ENCODE data around the gene FAM135A.

The FAM135A gene

DNA sequence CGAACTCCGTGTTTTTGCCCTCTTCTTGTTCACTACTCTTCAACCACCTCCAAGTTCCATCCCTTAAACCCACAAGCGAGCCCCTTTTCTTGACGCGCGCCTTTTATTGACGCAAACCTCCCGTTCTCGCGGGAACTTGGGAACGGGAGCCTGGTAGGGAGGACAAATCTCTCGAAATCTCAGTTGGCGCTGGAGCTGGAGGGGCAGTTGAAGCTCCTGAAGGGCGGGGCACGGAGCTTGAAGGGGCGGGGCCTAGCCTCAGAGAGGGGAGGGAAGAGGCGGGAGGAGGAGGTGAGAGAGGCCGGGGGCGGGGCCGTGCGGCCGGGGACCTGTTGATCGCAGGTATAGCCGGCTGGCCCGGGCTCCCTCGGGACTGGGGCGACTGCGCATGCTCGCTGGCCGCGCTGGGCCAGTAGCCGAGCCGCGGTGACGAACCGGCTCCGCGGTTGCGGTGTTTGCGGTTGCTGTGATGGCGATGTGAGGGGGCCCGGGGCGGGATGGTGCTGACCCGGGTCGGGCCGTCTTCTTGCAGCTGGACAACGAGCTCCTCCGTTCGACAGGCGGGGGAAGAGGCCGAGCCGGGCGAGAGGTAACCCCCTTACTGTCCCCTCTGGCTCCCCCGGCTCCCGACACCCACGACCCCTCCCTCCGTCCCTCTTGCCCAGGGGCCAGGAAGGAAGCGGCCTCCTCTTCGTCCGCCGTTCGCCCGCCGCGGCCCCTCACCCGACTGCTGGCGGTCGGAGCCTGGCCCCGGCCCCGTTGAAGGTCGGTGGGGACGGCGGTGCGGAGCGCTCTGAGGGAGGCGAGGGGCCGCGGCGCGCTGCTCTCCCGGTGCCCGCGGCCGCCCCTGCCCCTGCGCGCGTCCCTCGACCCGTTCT, at the start of gene FAM135A:
Gene FAM135A, plus strand, starts transcription at position 395 of the 878 bp plus-strand sequence. CDS start 14,835 bp downstream, outside the sequence.
- H3K27ac ChIP-seq (ENCODE audit: extremely low read depth, low read depth, low read length): peak within 1 kb of the TSS; percentile 74; the same call in 1 of the 2 replicates
- H3K9me3 ChIP-seq (ENCODE audit: control insufficient read depth, insufficient read depth, low read depth, low read length): no peaks in the 10 kb centered on the region
- CTCF ChIA-PET: interaction anchor here (0.5 to 6.0 kb wide), 7 partner anchors 18 to 687 kb away, joined by 3 to 43 read pairs (median 3); no protein-coding TSS in a partner anchor
- H3K4me3 ChIP-seq (ENCODE audit: low read depth, low read length): peak within 1 kb of the TSS; percentile 75
- peaks cover 6% of the 10 kb centered on the region; the same call in 1 of the 2 replicates for H3K4me1 ChIP-seq (ENCODE audit: control insufficient read depth, insufficient read depth, low read length)
- peaks cover 5 to 16% of the 10 kb centered on the region in 2 experiments; a peak in 2 of 3 replicates for H3K36me3 ChIP-seq (ENCODE audit: control insufficient read depth in 2 of 2, insufficient read depth in 1 of 2, low read length in 2 of 2)
- POLR2A ChIA-PET: interaction anchor here (0.6 to 3.7 kb wide), 36 partner anchors 8 to 271 kb away, joined by 3 to 37 read pairs (median 5); partner anchors contain the start of genes SDHAF4 and SMAP1
- TF ChIP-seq ZBTB10 (tag by site-specific recombination; IDR thresholded peaks at IDR 0.05) (peak; percentile 38; the same call in 1 of the 2 replicates), PBX3 (CRISPR knock-in tag; IDR thresholded peaks at IDR 0.05) (peak; percentile 89; the same call in 1 of the 2 replicates), ZBTB1 (tag by site-specific recombination; IDR thresholded peaks at IDR 0.05) (peak; percentile 92; the same call in 1 of the 2 replicates), ZNF24 (tag by site-specific recombination; IDR thresholded peaks at IDR 0.05) (peak; percentile 65; the same call in 1 of the 2 replicates), ZNF555 (tag by site-specific recombination; conservative IDR thresholded peaks at IDR 0.05) (no peak), ZNF18 (tag by site-specific recombination; IDR thresholded peaks at IDR 0.05) (no peak), ZNF561 (tag by site-specific recombination; IDR thresholded peaks at IDR 0.05; ENCODE audit: borderline replicate concordance) (peak; percentile 77; the same call in 1 of the 2 replicates), ZSCAN23 (tag by site-specific recombination; IDR thresholded peaks at IDR 0.05) (no peak), OSR2 (tag by site-specific recombination; IDR thresholded peaks at IDR 0.05) (peak; percentile 67; the same call in 1 of the 2 replicates), ZNF518A (tag by site-specific recombination; conservative IDR thresholded peaks at IDR 0.05; ENCODE audit: low read depth) (peak; percentile 63), KLF9 (tag by site-specific recombination; IDR thresholded peaks at IDR 0.05; ENCODE audit: low read depth) (peak; percentile 89), ZNF843 (tag by site-specific recombination; IDR thresholded peaks at IDR 0.05) (peak; percentile 10; the same call in 1 of the 2 replicates), ZNF174 (tag by site-specific recombination; IDR thresholded peaks at IDR 0.05) (no peak), ZNF76 (tag by site-specific recombination; IDR thresholded peaks at IDR 0.05; ENCODE audit: borderline replicate concordance, low read depth) (peak; percentile 82), ZNF585B (tag by site-specific recombination; IDR thresholded peaks at IDR 0.05) (no peak), CTCF (tag by site-specific recombination; IDR thresholded peaks at IDR 0.05) (0 out of 2 replicates have a peak, but pooled peaks have one; percentile 28)
- TF ChIP-seq, protein P1, sequence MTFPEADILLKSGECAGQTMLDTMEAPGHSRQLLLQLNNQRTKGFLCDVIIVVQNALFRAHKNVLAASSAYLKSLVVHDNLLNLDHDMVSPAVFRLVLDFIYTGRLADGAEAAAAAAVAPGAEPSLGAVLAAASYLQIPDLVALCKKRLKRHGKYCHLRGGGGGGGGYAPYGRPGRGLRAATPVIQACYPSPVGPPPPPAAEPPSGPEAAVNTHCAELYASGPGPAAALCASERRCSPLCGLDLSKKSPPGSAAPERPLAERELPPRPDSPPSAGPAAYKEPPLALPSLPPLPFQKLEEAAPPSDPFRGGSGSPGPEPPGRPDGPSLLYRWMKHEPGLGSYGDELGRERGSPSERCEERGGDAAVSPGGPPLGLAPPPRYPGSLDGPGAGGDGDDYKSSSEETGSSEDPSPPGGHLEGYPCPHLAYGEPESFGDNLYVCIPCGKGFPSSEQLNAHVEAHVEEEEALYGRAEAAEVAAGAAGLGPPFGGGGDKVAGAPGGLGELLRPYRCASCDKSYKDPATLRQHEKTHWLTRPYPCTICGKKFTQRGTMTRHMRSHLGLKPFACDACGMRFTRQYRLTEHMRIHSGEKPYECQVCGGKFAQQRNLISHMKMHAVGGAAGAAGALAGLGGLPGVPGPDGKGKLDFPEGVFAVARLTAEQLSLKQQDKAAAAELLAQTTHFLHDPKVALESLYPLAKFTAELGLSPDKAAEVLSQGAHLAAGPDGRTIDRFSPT (tag by site-specific recombination; IDR thresholded peaks at IDR 0.05): no peak; the same call in 1 of the 2 replicates
- TF ChIP-seq, protein P2, sequence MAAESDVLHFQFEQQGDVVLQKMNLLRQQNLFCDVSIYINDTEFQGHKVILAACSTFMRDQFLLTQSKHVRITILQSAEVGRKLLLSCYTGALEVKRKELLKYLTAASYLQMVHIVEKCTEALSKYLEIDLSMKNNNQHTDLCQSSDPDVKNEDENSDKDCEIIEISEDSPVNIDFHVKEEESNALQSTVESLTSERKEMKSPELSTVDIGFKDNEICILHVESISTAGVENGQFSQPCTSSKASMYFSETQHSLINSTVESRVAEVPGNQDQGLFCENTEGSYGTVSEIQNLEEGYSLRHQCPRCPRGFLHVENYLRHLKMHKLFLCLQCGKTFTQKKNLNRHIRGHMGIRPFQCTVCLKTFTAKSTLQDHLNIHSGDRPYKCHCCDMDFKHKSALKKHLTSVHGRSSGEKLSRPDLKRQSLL (tag by site-specific recombination; IDR thresholded peaks at IDR 0.05): peak; percentile 98

Measured in HEK293 (cell line).